Fibroblast of lung (primary cell): ENCODE data around the gene ADNP2. TPM values are rescaled to one million over a fixed set of nuclear protein-coding genes. Genes with fewer than 3 reads are reported as not detected.

Experiments
- DNase-seq, 2 donors: peaks; one replicate each; pipeline versions ENCODE4 v3.0.0 to v3.0.0-alpha.2; 2010; ENCODE audit warnings: low read depth in 2 of 2
- H2AFZ ChIP-seq: 2 replicates; pipeline ENCODE4 v1.5.1; 2012; ENCODE audit warnings: low read length, control low read depth, inconsistent platforms
- H3K27ac ChIP-seq: 2 replicates; pipeline ENCODE4 v1.5.1; 2011; ENCODE audit warnings: low read length, control low read depth; ENCODE audit not compliant: insufficient read depth
- H3K27me3 ChIP-seq: 2 replicates; pipeline ENCODE4 v1.5.1; 2011; ENCODE audit warnings: mild to moderate bottlenecking, low read length; ENCODE audit not compliant: control insufficient read depth, insufficient read depth
- H3K36me3 ChIP-seq: 2 replicates; pipeline ENCODE4 v1.5.1; 2011; ENCODE audit warnings: low read length; ENCODE audit not compliant: control insufficient read depth, insufficient read depth
- H3K4me1 ChIP-seq: 2 replicates; pipeline ENCODE4 v1.5.1; 2011; ENCODE audit warnings: low read length; ENCODE audit not compliant: control insufficient read depth, insufficient read depth; ENCODE audit errors: extremely low read depth
- H3K4me2 ChIP-seq: 2 replicates; pipeline ENCODE4 v1.5.1; 2011; ENCODE audit warnings: low read length, control low read depth; ENCODE audit not compliant: insufficient read depth; ENCODE audit errors: extremely low read depth
- H3K4me3 ChIP-seq, 4 experiments: fragments of 200-600 bp in 1 of 4; sonication (generic) in 1 of 4; replicated peaks in 1 of 4; 2 replicates each; pipeline ENCODE4 v1.5.1; 2011 to 2016; ENCODE audit warnings: low read length in 4 of 4, low read depth in 3 of 4, mild to moderate bottlenecking in 3 of 4, control low read depth in 2 of 4, inconsistent platforms in 1 of 4, mixed read lengths in 1 of 4; ENCODE audit not compliant: insufficient read depth in 1 of 4; ENCODE audit errors: control extremely low read depth in 1 of 4
- H3K79me2 ChIP-seq: 2 replicates; pipeline ENCODE4 v1.5.1; 2012; ENCODE audit warnings: mild to moderate bottlenecking, low read length, inconsistent platforms; ENCODE audit not compliant: control insufficient read depth, insufficient read depth
- H3K9ac ChIP-seq: 2 replicates; pipeline ENCODE4 v1.5.1; 2011; ENCODE audit warnings: mild to moderate bottlenecking, low read length, control low read depth; ENCODE audit not compliant: insufficient read depth
- H3K9me3 ChIP-seq: 2 replicates; pipeline ENCODE4 v1.5.1; 2012; ENCODE audit warnings: low read depth, low read length; ENCODE audit not compliant: control insufficient read depth, insufficient read depth
- H4K20me1 ChIP-seq: 2 replicates; pipeline ENCODE4 v1.5.1; 2011; ENCODE audit warnings: low read length; ENCODE audit not compliant: control insufficient read depth, insufficient read depth; ENCODE audit errors: extremely low read depth
- CTCF ChIP-seq, 2 donors: IDR thresholded peaks in 1 of 2; conservative IDR thresholded peaks in 1 of 2; 1 replicate in 1 of 2; 2 replicates in 1 of 2; pipeline ENCODE4 v1.5.1; 2011 to 2012; ENCODE audit warnings: low read length in 2 of 2, control low read depth in 1 of 2, inconsistent platforms in 1 of 2, low read depth in 1 of 2, mild to moderate bottlenecking in 1 of 2
- EZH2 ChIP-seq: IDR thresholded peaks from 2 replicates; pipeline ENCODE4 v1.5.1; 2012; ENCODE audit warnings: low read length, control low read depth, mild to moderate bottlenecking; ENCODE audit errors: missing control alignments
- polyA plus RNA-seq, 2 donors: library from polyadenylated mRNA; depleted of rRNA in 1 of 2; stranded (reverse) in 1 of 2; unstranded in 1 of 2; fragments of >200 nt; gene quantifications; 2 replicates each; pipeline ENCODE4 v1.2.1, GENCODE V29; 2011 to 2012; ENCODE audit warnings: missing spikeins in 1 of 2
- total RNA-seq: library from RNA; depleted of rRNA; stranded (reverse); fragments of >200 nt; gene quantifications from 2 replicates; pipeline ENCODE4 v1.2.1, GENCODE V29; 2014

Gene ADNP2
- total and polyA plus RNA-seq, 2 donors (not counting 1 experiment from before 2014, with no cell fraction given), result 9.4 to 17.3 TPM

GRCh38 chr18:80124131-80124530, 15.1 kb downstream of the ADNP2 start:
- H3K36me3 ChIP-seq, result peaks cover 1% of the 10 kb centered on the region
- peaks cover 61% of the 10 kb centered on the region for H3K79me2 ChIP-seq
- H3K4me2 ChIP-seq, result no peak overlapping the region
- H3K9ac ChIP-seq, result no peak overlapping the region
- TF ChIP-seq EZH2 (no peak), CTCF (conservative IDR thresholded peaks at IDR 0.05 in 1 of 2, IDR thresholded peaks at IDR 0.05 in 1 of 2; ENCODE audit: low read depth in 1 of 2, low read length in 2 of 2) (no peak)
- H3K4me1 ChIP-seq, result no peaks in the 10 kb centered on the region
- no peak overlapping the region for H2AFZ ChIP-seq
- H3K9me3 ChIP-seq, result no peaks in the 10 kb centered on the region
- DNase-seq, result no peak
- no peak overlapping the region for H3K4me3 ChIP-seq
- H4K20me1 ChIP-seq, result no peaks in the 10 kb centered on the region
- no peak overlapping the region for H3K27ac ChIP-seq
- no peaks in the 10 kb centered on the region for H3K27me3 ChIP-seq

- no peak for TF ChIP-seq EZH2
- no peak for TF ChIP-seq CTCF (conservative IDR thresholded peaks at IDR 0.05 in 1 of 2, IDR thresholded peaks at IDR 0.05 in 1 of 2; ENCODE audit: low read depth in 1 of 2, low read length in 2 of 2)
- Histone ChIP-seq H3K27ac (no peak overlapping the region), H3K9ac (no peak overlapping the region), H4K20me1 (no peaks in the 10 kb centered on the region), H3K4me2 (no peak overlapping the region), H3K79me2 (peaks cover 67% of the 10 kb centered on the region), H3K9me3 (no peaks in the 10 kb centered on the region), H3K27me3 (no peaks in the 10 kb centered on the region), H3K36me3 (peaks cover 1% of the 10 kb centered on the region), H2AFZ (no peak overlapping the region), H3K4me3 (no peak overlapping the region), H3K4me1 (no peaks in the 10 kb centered on the region)
- no peak for DNase-seq
Observed at GRCh38 chr18:80126797-80127196, 17.7 kb downstream of the ADNP2 start.

DNA sequence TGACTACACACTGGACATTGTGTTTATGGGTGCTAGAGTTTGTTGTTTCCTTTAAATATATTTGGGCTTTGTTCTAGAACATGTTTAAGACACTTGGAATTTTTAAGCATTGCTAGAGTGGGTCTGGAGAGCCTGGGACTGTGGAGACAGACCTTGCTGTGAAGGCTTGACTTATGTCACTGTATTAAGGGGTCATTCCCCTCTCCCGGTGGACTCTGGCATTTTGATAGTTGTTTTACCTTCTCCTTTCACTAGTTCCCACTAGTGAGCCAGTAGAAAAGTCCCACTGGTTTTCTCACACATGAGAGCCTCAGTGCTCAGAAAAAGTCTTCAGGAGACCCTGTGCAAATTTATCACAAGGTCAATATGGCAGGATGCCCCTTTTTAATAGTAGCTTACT, 18.6 kb downstream of the ADNP2 start:
- H3K9ac ChIP-seq, result no peak overlapping the region
- no peak overlapping the region for H3K4me3 ChIP-seq
- no peaks in the 10 kb centered on the region for H3K27me3 ChIP-seq
- peaks cover 1% of the 10 kb centered on the region for H3K36me3 ChIP-seq
- no peak for TF ChIP-seq EZH2
- TF ChIP-seq CTCF (conservative IDR thresholded peaks at IDR 0.05 in 1 of 2, IDR thresholded peaks at IDR 0.05 in 1 of 2; ENCODE audit: low read depth in 1 of 2, low read length in 2 of 2), result no peak
- no peaks in the 10 kb centered on the region for H4K20me1 ChIP-seq
- peaks cover 66% of the 10 kb centered on the region for H3K79me2 ChIP-seq
- H3K9me3 ChIP-seq, result no peaks in the 10 kb centered on the region
- H3K4me1 ChIP-seq, result no peaks in the 10 kb centered on the region
- H3K4me2 ChIP-seq, result no peak overlapping the region
- DNase-seq, result no peak
- H3K27ac ChIP-seq, result no peak overlapping the region
- H2AFZ ChIP-seq, result no peak overlapping the region
